ENCODE results near the gene PPIE.
"Not testable (repeated sequence)": the region's sequence is repeated elsewhere in the genome, so short reads cannot be mapped to it uniquely, and the experiment has no call there.

PPIE gene

DNA sequence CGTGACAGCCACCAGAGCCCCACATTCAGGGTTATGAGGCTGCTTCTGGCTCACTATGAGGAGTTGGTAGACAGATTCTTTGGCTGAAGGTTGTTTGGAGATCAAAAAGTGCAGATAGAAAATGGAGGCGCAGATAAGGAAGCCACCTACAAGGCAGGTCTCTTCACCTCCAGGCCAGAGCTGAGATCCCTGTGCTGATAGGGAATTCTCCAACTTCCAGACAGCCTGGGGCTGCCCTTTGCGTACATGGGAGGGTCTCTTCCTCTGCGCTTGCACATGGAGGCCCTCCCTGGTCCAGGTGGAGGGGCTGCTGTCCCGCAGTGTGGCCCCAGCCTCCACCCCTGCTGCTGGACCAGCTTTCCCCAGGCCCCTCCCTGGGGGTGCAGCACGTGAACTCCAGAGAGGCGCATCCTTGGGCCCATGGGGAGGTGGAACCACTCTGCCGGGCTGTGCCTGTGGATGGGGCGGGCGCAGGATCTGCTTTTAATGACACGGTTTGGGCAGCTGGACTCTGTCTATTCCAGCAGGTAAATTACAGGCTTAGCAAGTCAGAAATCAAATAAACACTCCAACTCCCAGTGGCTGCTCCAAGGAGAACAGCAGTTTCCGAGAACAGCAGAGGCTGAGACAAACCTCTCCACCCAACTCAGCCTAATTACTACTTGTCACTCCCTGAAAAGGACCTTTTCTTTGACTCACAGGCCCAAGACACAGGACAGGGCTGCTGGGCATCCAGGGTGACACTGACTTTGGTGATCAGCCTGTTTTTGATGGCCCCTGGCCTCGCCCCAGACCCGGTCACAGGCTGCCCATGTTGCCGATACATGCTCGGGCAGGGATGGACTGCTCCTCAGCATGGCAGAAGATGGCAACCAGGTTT lies 20.1 kb downstream of the PPIE start:
- Histone ChIP-seq H3K36me3 (ENCODE audit: insufficient read depth, low read length) (peaks cover 19% of the 10 kb centered on the region), H3K9ac (ENCODE audit: insufficient read length) (no peak overlapping the region), H3K9me3 (ENCODE audit: low read depth, low read length) (no peaks in the 10 kb centered on the region), H3K4me3 (no peak overlapping the region), H3K27ac (no peak overlapping the region)
- no peak for DNase-seq (ENCODE audit: low read depth, low spot score)
- no peak for TF ChIP-seq EZH2 (IDR thresholded peaks at IDR 0.05)
- TF ChIP-seq POLR2AphosphoS5 (IDR thresholded peaks at IDR 0.05; ENCODE audit: borderline replicate concordance, low read depth, low read length): no peak
- TF ChIP-seq FOXP2 (optimal IDR thresholded peaks at IDR 0.05; ENCODE audit: control extremely low read depth, extremely low read length, insufficient read depth): no peak

- H3K9me3 ChIP-seq (ENCODE audit: low read depth, low read length): no peaks in the 10 kb centered on the region
- no peak overlapping the region for H3K27ac ChIP-seq
- TF ChIP-seq FOXP2 (optimal IDR thresholded peaks at IDR 0.05; ENCODE audit: control extremely low read depth, extremely low read length, insufficient read depth): no peak
- TF ChIP-seq POLR2AphosphoS5 (IDR thresholded peaks at IDR 0.05; ENCODE audit: borderline replicate concordance, low read depth, low read length): no peak
- no peak for TF ChIP-seq EZH2 (IDR thresholded peaks at IDR 0.05)
- H3K36me3 ChIP-seq (ENCODE audit: insufficient read depth, low read length): peaks cover 14% of the 10 kb centered on the region
- H3K4me3 ChIP-seq: no peak overlapping the region
- H3K9ac ChIP-seq (ENCODE audit: insufficient read length): no peak overlapping the region
- no peak for DNase-seq (ENCODE audit: low read depth, low spot score)
Measured at GRCh38 chr1:39759436-39759726, 20.7 kb downstream of the PPIE start.

GRCh38 chr1:39760074-39761008 lies 21.7 kb downstream of the PPIE start:
- no peaks in the 10 kb centered on the region for H3K9me3 ChIP-seq (ENCODE audit: low read depth, low read length)
- H3K9ac ChIP-seq (ENCODE audit: insufficient read length): no peak overlapping the region
- no peak for DNase-seq (ENCODE audit: low read depth, low spot score)
- H3K36me3 ChIP-seq (ENCODE audit: insufficient read depth, low read length): peaks cover 5% of the 10 kb centered on the region; the same call in 1 of the 2 replicates
- no peak for TF ChIP-seq EZH2 (IDR thresholded peaks at IDR 0.05)
- TF ChIP-seq FOXP2 (optimal IDR thresholded peaks at IDR 0.05; ENCODE audit: control extremely low read depth, extremely low read length, insufficient read depth): no peak
- no peak for TF ChIP-seq POLR2AphosphoS5 (IDR thresholded peaks at IDR 0.05; ENCODE audit: borderline replicate concordance, low read depth, low read length)
- H3K27ac ChIP-seq: no peak overlapping the region
- no peak overlapping the region for H3K4me3 ChIP-seq

- H3K9ac ChIP-seq (ENCODE audit: insufficient read length): no peak overlapping the region
- peaks cover 4% of the 10 kb centered on the region; the same call in 1 of the 2 replicates for H3K36me3 ChIP-seq (ENCODE audit: insufficient read depth, low read length)
- TF ChIP-seq FOXP2 (optimal IDR thresholded peaks at IDR 0.05; ENCODE audit: control extremely low read depth, extremely low read length, insufficient read depth) (no peak), EZH2 (IDR thresholded peaks at IDR 0.05) (no peak), POLR2AphosphoS5 (IDR thresholded peaks at IDR 0.05; ENCODE audit: borderline replicate concordance, low read depth, low read length) (no peak)
- no peak overlapping the region for H3K27ac ChIP-seq
- no peaks in the 10 kb centered on the region for H3K9me3 ChIP-seq (ENCODE audit: low read depth, low read length)
- no peak overlapping the region for H3K4me3 ChIP-seq
- no peak for DNase-seq (ENCODE audit: low read depth, low spot score)
Measured at GRCh38 chr1:39761016-39761415, 22.3 kb downstream of the PPIE start.

GRCh38 chr1:39761557-39762260 lies 23.0 kb downstream of the PPIE start:
- Histone ChIP-seq H3K4me3 (no peak overlapping the region), H3K27ac (no peak overlapping the region), H3K9me3 (ENCODE audit: low read depth, low read length) (no peaks in the 10 kb centered on the region), H3K9ac (ENCODE audit: insufficient read length) (no peak overlapping the region), H3K36me3 (ENCODE audit: insufficient read depth, low read length) (no peaks in the 10 kb centered on the region)
- no peak for DNase-seq (ENCODE audit: low read depth, low spot score)
- TF ChIP-seq EZH2 (IDR thresholded peaks at IDR 0.05) (no peak), FOXP2 (optimal IDR thresholded peaks at IDR 0.05; ENCODE audit: control extremely low read depth, extremely low read length, insufficient read depth) (no peak), POLR2AphosphoS5 (IDR thresholded peaks at IDR 0.05; ENCODE audit: borderline replicate concordance, low read depth, low read length) (no peak)

DNA sequence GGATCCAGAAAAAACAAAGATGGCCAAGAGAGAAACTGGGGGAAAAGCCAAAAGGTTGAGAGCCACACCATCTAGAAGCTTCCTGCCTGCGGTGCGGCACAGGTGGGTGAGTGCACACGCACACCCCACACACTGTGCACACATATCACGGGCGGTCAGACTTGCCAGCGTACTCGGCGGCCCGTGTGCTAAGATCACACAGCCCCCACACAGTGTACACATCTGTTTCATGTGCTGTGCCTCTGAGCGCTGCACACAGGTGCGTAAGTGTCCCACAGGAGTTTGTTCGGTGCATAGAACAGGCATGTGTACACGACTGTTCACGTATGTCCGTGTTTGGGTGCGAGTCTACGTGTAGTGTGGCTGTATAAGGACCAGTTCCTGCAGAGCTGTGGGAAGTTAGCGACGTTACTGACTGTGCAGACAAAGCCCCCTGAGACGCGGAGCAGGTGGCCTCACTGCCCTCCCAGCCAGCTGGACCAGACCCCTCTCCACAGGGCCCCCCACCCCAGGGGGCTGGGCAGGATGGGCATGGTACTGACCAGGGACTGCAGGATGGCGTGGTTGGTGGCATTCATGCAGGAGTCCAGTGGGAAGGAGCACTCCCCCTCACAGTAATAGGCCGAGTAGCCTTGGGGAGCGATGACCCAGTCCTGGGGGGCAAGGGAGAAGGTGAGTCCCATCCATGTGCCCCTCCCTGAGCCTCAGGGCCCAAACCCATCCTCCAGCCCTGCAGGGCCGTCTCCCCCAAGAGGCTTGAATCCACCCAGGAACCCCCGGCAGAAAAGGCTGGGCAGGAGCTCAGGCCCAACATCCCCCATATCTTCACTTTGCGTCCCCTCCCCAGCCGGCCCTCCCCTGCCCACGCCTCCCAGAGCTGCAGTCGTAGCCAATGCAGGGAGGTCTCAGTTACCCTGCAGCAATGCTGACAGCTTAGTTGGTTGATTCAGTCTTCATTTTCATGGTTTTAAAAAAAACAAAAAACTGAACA lies 24.2 kb downstream of the PPIE start:
- Histone ChIP-seq H3K9ac (ENCODE audit: insufficient read length) (no peak overlapping the region), H3K9me3 (ENCODE audit: low read depth, low read length) (no peaks in the 10 kb centered on the region), H3K27ac (no peak overlapping the region), H3K4me3 (no peak overlapping the region), H3K36me3 (ENCODE audit: insufficient read depth, low read length) (no peaks in the 10 kb centered on the region)
- no peak for DNase-seq (ENCODE audit: low read depth, low spot score)
- TF ChIP-seq EZH2 (IDR thresholded peaks at IDR 0.05): no peak
- TF ChIP-seq FOXP2 (optimal IDR thresholded peaks at IDR 0.05; ENCODE audit: control extremely low read depth, extremely low read length, insufficient read depth): no peak
- no peak for TF ChIP-seq POLR2AphosphoS5 (IDR thresholded peaks at IDR 0.05; ENCODE audit: borderline replicate concordance, low read depth, low read length)

DNA sequence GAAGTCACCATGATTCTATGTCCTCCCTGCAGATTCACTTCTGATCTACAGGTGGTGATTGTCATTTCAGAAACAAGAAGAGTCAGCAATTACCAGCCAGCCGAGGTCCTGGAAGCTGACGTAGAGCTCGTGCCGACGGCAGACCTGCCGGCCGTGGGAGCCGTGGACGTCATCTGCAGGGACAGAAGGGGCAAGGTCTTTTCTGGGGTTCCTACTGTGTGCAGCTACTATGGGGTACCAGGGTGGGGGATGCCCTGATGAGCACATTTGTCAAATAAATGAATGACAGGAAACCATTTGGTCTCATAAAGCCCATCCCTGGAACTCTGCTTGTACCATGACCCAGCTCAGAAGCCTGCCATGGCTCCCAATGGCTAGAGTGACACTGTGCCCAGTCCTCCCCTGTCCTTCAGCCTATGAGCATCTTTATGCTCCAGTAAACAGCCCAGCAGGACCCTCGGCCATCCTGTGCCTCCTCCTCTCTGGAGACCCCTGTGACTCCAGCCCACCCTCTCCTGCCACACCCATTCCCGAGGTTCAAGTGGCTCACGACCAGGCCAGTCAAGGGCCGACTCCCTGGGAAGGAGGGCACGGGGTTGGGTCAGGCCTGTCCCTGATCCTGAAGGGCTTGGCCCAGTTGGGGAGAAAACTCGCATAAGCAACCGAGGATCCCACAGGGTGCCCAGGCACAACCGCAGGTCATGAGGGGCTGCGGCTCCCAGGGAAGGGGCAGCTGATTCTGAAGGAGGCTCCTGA lies 25.1 kb downstream of the PPIE start:
- not testable (repeated sequence) for H3K4me3 ChIP-seq; H3K36me3 ChIP-seq (ENCODE audit: insufficient read depth, low read length); H3K27ac ChIP-seq; H3K9ac ChIP-seq (ENCODE audit: insufficient read length); H3K9me3 ChIP-seq (ENCODE audit: low read depth, low read length); DNase-seq (ENCODE audit: low read depth, low spot score)

DNA sequence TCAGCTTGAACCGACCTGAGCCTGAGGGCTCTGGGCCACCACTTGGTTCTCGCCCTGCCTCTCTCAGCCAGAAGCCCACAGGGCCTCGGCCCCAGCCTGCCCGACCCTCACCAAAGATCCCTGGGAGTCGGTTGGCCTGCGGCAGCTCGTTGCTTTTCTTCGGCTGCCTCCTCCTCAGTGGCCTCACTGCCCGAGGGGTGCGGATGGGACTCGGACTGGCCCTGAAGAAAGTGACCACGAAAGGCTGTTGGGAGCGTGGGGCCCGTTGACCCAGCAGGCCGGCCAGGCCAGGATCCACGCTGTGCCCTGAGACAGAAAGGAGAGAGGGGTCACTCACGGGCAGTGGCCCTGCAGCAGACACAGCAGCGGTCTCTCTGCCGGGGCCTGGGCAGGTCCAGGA lies 25.8 kb downstream of the PPIE start:
- H3K27ac ChIP-seq; H3K9me3 ChIP-seq (ENCODE audit: low read depth, low read length); DNase-seq (ENCODE audit: low read depth, low spot score); H3K4me3 ChIP-seq; H3K9ac ChIP-seq (ENCODE audit: insufficient read length); H3K36me3 ChIP-seq (ENCODE audit: insufficient read depth, low read length): not testable (repeated sequence)

- not testable (repeated sequence) for H3K36me3 ChIP-seq (ENCODE audit: insufficient read depth, low read length); H3K27ac ChIP-seq; H3K4me3 ChIP-seq; H3K9ac ChIP-seq (ENCODE audit: insufficient read length); H3K9me3 ChIP-seq (ENCODE audit: low read depth, low read length); DNase-seq (ENCODE audit: low read depth, low spot score)
Measured at GRCh38 chr1:39766466-39766865, 27.8 kb downstream of the PPIE start.

DNA sequence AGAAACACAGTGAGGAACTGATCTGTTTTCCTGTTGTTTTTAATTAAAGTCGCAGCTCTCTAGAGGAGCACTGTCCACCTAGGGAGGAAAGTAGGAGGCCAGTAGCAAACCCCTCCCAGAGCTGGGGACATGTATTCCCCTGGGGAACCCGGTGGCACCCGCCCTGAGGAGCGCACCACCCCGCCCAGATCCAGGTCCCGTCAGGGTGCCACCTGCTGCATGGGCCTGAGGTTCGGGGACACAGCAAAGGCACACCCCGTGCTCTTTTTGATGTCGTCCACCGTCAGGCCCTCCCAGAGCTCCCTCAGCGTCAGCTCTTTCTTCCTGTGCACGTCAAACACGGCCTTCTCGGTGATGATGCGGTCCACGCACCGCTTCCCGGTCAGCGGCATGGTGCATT lies 30.8 kb downstream of the PPIE start:
- DNase-seq (ENCODE audit: low read depth, low spot score); H3K27ac ChIP-seq; H3K9ac ChIP-seq (ENCODE audit: insufficient read length); H3K9me3 ChIP-seq (ENCODE audit: low read depth, low read length); H3K4me3 ChIP-seq; H3K36me3 ChIP-seq (ENCODE audit: insufficient read depth, low read length): not testable (repeated sequence)

All from SK-N-MC (cell line).